Subcutaneous adipose tissue (tissue), 4 donors: ENCODE measurements around the gene CD8B. TPM values are rescaled to one million over a fixed set of nuclear protein-coding genes. Genes with fewer than 3 reads are reported as not detected.

ENCODE experiments used
- CTCF ChIP-seq: fragments of 450-650 bp; IDR thresholded peaks from one replicate; pipeline ENCODE4 v1.5.1; 2016; ENCODE audit warnings: low read depth, mild to moderate bottlenecking, control low read depth, antibody characterized with exemption, moderate library complexity
- total RNA-seq, 4 donors: library from RNA; depleted of rRNA; stranded (reverse); fragments of >200 nt; gene quantifications; one replicate each; pipeline ENCODE4 v1.1.0, GENCODE V29; 2016

Gene CD8B
- total RNA-seq, 4 donors from 2014 or later: 0.88 to 3.9 TPM; not detected in 2

GRCh38 chr2:86808315-86809161 lies 53.1 kb downstream of the CD8B start:
- no peak for TF ChIP-seq CTCF

GRCh38 chr2:86807468-86808275 lies 54.0 kb downstream of the CD8B start:
- TF ChIP-seq CTCF: no peak

GRCh38 chr2:86807133-86807467 lies 54.6 kb downstream of the CD8B start:
- TF ChIP-seq CTCF: no peak

- TF ChIP-seq CTCF: no peak
Observed at GRCh38 chr2:86806059-86806857, 55.4 kb downstream of the CD8B start.

- no peak for TF ChIP-seq CTCF
Observed at GRCh38 chr2:86800856-86801567, 60.7 kb downstream of the CD8B start.

GRCh38 chr2:86794861-86795260 lies 66.8 kb downstream of the CD8B start:
- TF ChIP-seq CTCF: no peak
